ENCODE results near the gene DYRK4.

DYRK4 gene

DNA sequence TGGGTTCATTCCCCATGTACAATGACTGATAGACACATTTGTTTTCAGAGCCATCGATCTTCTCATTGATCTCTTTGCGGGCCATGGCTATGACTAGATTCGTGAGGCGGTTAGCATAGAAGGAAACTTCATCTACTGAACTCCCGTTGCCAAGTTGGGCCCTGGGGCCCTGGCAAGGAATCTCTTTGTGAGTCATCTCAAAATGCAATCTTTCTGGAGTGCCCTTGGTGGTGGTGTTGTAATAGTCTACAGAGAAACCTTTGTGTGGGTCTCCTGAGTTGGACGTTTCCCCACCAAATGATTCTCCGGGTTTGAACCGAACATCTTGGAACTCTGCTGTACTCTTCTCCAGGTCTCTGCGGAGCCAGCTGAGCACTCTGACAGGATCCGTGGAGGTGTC, 66.4 kb downstream of the DYRK4 start:
- no peak for DNase-seq

DNA sequence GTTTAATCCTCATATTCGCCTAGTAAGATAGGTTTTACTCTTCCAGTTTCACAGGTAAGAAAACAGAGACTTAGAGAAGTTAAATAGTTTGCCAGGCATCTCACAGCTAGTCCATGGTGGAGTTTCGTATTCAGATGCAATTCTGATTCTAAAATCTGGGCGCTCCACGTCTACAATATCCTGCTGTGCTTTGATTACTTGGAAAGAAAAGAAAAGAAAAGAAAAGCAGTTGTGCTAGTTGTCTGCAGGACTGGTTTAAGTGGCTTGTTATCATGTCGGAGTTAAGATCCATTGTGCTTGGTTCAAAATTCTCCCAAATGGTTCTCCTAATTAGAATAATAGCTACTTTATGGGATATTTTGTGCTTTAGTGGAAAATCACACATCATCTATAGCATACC, 68.3 kb downstream of the DYRK4 start:
- no peak for DNase-seq

- DNase-seq = no peak
These were observed 81.7 kb downstream of the DYRK4 start for GRCh38 chr12:4643747-4644146.

DNA sequence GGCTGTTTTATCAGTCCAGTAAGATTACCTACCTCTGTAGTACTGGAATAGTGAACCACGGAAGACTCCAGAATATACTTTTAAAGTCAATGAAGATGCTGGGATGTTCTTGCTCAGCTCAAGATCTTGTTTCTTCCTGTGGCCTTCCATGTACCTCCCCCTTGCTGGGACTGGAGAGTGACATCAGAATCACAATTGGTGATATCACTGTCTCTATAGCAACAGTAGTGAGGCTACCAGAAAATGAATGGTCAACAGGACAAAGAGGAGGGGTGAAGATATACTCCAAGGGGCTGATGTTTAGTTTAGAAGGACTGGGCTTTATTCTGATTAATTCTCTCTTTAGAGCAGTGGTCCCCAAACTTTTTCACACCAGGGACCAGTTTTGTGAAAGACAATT, 83.0 kb downstream of the DYRK4 start:
- no peak for DNase-seq

- no peak for DNase-seq
These were observed 86.1 kb downstream of the DYRK4 start for GRCh38 chr12:4648104-4648500.

DNA sequence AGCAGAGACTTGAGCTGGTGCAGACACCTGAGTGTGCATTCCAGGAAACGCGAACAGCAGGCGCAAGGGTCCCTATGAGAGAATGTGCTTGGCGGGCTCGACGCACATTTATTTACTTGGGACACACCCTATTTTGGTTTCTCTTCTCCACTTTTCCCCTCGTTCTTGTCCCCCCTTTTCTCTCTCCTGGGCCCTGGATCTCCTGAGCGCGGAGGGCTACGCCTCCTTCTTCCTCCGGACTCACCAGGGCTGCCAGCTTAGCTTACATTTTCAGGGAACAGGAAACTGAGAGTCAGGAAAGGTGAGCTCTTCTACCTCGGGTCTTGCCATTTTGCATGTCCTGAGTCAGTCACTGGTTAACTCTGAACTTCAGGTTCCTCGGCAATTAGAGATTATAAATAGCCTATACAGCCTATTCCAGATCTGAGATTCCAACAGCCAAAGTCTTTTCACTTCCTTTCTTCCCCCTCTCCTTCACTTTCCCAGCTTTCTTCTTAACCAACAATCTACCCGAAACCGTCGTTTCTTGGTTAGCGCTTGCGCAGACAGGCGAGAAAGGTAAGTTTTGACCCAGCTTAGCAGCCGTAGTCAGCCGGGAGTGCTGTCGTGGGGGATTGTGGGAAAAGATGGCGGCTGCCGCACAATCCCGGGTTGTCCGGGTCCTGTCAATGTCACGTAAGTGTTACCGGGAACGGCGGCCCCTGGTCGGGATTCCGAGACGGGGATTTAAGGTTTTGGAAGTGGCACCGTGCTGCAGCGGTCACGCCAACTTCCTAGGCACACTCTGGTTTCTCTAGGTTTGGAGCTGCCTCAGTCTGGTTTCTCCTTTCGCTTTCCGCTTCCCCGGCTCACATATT, 86.7 kb downstream of the DYRK4 start, which contains the start of the genes AKAP3 and NDUFA9:
Gene AKAP3, minus strand, starts transcription at position 551 of the 857 bp plus-strand sequence. CDS start 10,855 bp downstream, outside the sequence.
Gene NDUFA9, plus strand, starts transcription at position 614 of the 857 bp plus-strand sequence. Its CDS starts 13 bp downstream, at position 627.
- DNase-seq = peak; percentile 75

DNA sequence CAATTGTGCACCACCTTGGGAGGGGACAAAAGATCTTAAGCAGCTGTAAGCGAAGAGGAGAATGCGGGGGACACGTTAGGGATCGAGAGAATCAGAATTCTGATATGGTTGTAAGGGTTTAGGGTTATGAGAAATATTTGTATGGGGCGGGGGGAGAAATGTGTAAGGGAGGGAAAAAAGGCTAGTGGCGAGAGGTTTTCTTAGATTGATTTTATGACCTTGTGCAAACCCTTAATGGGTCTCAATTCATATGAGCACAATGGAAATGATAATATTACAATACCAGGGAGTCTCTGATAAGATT, 87.3 kb downstream of the DYRK4 start:
- DNase-seq = no peak

- no peak for DNase-seq
These were observed 91.2 kb downstream of the DYRK4 start for GRCh38 chr12:4653257-4653656.

DNA sequence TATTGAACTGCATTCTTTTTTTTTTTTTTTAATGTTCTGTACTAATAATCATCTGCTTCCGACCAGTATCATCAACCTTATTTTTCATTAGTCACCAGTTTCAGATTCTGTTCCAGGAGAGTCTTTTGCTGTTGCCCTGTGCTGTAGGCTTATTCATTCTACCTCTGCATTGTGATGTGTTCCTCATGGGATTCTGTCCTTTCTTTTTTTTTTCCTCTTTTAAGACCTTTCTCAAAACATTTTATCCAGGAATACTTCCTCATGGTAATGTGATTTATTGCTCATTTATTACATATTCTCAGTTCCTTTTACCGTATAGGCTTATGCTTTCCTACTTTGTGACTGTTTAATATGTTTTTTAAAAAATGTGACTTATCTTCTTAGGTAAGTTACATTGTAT, 91.7 kb downstream of the DYRK4 start:
- no peak for DNase-seq

Data from CD4-positive, alpha-beta T cell treated with Interferon gamma for 1 hour (primary cell).